Psoas muscle (tissue), 8 donors: ENCODE measurements around the gene PSMB7. TPM values are rescaled to one million over a fixed set of nuclear protein-coding genes. Genes with fewer than 3 reads are reported as not detected.

Experiments used
- ATAC-seq, 4 donors: fragments of 200-7000 bp; cut with Tn5 transposase; one replicate each; pipeline ENCODE4 v1.9.1; 2020; ENCODE audit warnings: moderate library complexity in 3 of 4, mild to moderate bottlenecking in 2 of 4
- DNase-seq, 2 donors: peaks; one replicate each; pipeline ENCODE4 v3.0.0-alpha.2; 2020
- H3K27ac ChIP-seq: fragments of 200-600 bp; one replicate; pipeline ENCODE4 v1.8.0; 2022
- H3K27me3 ChIP-seq, 3 donors: fragments of 200-600 bp in 1 of 3; one replicate each; pipeline versions ENCODE4 v1.6.1 to v1.8.0; 2013 to 2022; ENCODE audit warnings: low read length in 2 of 3, mild to moderate bottlenecking in 2 of 3, moderate library complexity in 1 of 3; ENCODE audit not compliant: insufficient read depth in 3 of 3
- H3K36me3 ChIP-seq, 2 donors: fragments of 200-600 bp in 1 of 2; one replicate each; pipeline versions ENCODE4 v1.6.1 to v1.8.0; 2013 to 2022; ENCODE audit warnings: low read depth in 1 of 2, mild to moderate bottlenecking in 1 of 2, moderate library complexity in 1 of 2; ENCODE audit not compliant: insufficient read depth in 1 of 2
- H3K4me1 ChIP-seq: fragments of 200-600 bp; one replicate; pipeline ENCODE4 v1.8.0; 2022
- H3K4me3 ChIP-seq: fragments of 200-600 bp; one replicate; pipeline ENCODE4 v1.8.0; 2022; ENCODE audit warnings: mild to moderate bottlenecking
- H3K9me3 ChIP-seq: fragments of 200-600 bp; one replicate; pipeline ENCODE4 v1.8.0; 2022
- WGBS, 3 donors: extraction: QIAGEN DNeasy Blood & Tissue Kit; methylation state at CpG; one replicate each; pipeline versions ENCODE4 v1.1.6 to v1.1.7; 2013; 5-methylcytosine and 5-hydroxymethylcytosine counted together
- intact Hi-C, 2 donors: fragments of 100-400 bp; cut with DNase I; formaldehyde crosslinking; loops; one replicate each; pipeline versions ENCODE4 v1.11.0 to v1.14.2; 2022
- polyA plus RNA-seq, 3 donors: library from polyadenylated mRNA; stranded (reverse); fragments of 200-250 nt; gene quantifications; one replicate each; pipeline ENCODE4 v1.2.3, GENCODE V29; 2013
- total RNA-seq, 4 donors: library from RNA; stranded (reverse); fragmentation: NEBNext Ultra II Directional in 2 of 4; extraction: Animal tissue kit (Norgen Biotek cat#: 25700) in 2 of 4; gene quantifications; one replicate each; pipeline versions ENCODE4 v1.2.1 to v1.2.4, GENCODE V29; 2021 to 2023
- TF ChIP-seq, protein P1 (sequence below): fragments of 200-600 bp; IDR thresholded peaks from one replicate; pipeline ENCODE4 v1.8.0; 2022; ENCODE audit warnings: antibody characterized with exemption
- donor health status: healthy with polysubstance abuse.
- donor health status: DM: no; HTN: no; CAD: no; lungs with moderate emphysema.
- donor health status: Bipolar disorder and iron deficiency.
- donor health status: healthy.
- donor health status: DM: yes; HTN: yes; CAD: no.
- donor health status: DM: no; HTN: no; CAD: no.
- donor health status: DM: no; HTN: no; CAD: no.
- donor health status: DM: yes; HTN: yes; CAD: no.

PSMB7 gene
- total and polyA plus RNA-seq, 7 donors: 144 to 421 (median 189) TPM

GRCh38 chr9:124441291-124441690, 26.0 kb upstream of the PSMB7 start:
- Histone ChIP-seq H3K27ac (no peak overlapping the region), H3K36me3 (no peaks in the 10 kb centered on the region), H3K9me3 (no peaks in the 10 kb centered on the region), H3K27me3 (peaks cover 0 to 21% (median 6%) of the 10 kb centered on the region in 3 donors), H3K4me1 (no peaks in the 10 kb centered on the region), H3K4me3 (no peak overlapping the region)
- intact Hi-C loops: no loop called here
- TF ChIP-seq, protein P1, sequence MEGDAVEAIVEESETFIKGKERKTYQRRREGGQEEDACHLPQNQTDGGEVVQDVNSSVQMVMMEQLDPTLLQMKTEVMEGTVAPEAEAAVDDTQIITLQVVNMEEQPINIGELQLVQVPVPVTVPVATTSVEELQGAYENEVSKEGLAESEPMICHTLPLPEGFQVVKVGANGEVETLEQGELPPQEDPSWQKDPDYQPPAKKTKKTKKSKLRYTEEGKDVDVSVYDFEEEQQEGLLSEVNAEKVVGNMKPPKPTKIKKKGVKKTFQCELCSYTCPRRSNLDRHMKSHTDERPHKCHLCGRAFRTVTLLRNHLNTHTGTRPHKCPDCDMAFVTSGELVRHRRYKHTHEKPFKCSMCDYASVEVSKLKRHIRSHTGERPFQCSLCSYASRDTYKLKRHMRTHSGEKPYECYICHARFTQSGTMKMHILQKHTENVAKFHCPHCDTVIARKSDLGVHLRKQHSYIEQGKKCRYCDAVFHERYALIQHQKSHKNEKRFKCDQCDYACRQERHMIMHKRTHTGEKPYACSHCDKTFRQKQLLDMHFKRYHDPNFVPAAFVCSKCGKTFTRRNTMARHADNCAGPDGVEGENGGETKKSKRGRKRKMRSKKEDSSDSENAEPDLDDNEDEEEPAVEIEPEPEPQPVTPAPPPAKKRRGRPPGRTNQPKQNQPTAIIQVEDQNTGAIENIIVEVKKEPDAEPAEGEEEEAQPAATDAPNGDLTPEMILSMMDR: no peak
- DNase-seq: no peak
- WGBS, 3 donors: 61 to 68% (median 61%) methylated on average over 16 of the region's 16 CpGs
- no peak for ATAC-seq

DNA sequence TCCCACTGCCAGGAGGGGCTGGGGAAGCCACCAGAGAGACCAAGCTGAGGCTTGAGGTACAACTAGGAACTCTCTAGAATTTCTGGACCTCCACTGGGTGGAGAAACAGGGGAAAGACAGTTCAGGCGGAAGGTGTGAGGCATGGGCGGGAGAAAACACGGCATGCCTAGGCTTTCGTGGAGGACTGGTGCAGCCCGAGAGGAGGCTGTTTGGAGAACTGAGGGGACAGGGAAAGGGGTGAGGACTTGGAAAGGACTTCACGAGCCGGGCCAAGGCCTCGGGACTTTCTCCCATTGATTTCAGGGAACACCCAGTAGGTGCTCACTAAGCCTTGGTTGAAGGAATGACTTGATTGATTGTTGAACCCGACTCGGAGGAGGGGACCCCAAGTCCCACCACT, 25.5 kb upstream of the PSMB7 start:
- no peak for DNase-seq
- intact Hi-C loops: no loop called here
- Histone ChIP-seq H3K27ac (no peak overlapping the region), H3K36me3 (no peaks in the 10 kb centered on the region), H3K4me1 (no peaks in the 10 kb centered on the region), H3K9me3 (no peaks in the 10 kb centered on the region), H3K27me3 (peaks cover 0 to 23% (median 6%) of the 10 kb centered on the region in 3 donors), H3K4me3 (no peak overlapping the region)
- 66 to 70% (median 68%) methylated on average over 8 to 10 of the region's 10 CpGs for WGBS, 3 donors
- no peak for ATAC-seq
- TF ChIP-seq, protein P1: no peak

DNA sequence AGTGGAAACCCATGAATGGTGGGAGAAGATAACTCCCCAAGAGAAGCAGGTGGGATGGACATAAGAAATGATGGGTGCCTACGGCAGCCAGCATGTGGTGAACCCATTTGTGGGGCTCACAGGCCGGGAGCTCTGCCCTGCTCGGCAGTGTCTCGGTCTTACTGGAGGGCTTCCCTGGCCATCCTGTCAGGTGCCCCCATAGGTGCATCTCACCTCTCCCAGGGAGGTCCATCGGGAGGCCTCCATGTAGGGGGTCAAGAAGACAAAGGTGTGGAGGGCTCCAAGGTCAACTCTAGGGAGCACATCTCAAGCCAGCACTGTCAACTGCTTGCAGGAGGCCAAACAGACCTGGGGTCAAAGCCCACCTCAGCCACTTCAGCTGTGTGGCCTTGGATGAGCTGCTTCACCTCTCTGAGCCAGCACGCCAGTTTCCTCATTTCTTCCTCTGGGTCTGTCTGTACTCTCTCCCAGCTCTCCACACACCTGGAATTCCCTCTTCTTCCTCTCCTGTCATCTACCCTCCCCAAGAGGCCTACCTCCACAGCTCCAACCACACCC, 24.5 kb upstream of the PSMB7 start:
- ATAC-seq (no peak), DNase-seq (no peak)
- H3K27ac ChIP-seq: no peak overlapping the region
- H3K36me3 ChIP-seq: no peaks in the 10 kb centered on the region
- 91 to 96% (median 92%) methylated on average over 6 of the region's 6 CpGs for WGBS, 3 donors
- no peaks in the 10 kb centered on the region for H3K9me3 ChIP-seq
- H3K4me3 ChIP-seq: no peak overlapping the region
- TF ChIP-seq, protein P1: no peak
- peaks cover 0 to 21% (median 6%) of the 10 kb centered on the region in 3 donors for H3K27me3 ChIP-seq
- no peaks in the 10 kb centered on the region for H3K4me1 ChIP-seq
- intact Hi-C loops: no loop called here

DNA sequence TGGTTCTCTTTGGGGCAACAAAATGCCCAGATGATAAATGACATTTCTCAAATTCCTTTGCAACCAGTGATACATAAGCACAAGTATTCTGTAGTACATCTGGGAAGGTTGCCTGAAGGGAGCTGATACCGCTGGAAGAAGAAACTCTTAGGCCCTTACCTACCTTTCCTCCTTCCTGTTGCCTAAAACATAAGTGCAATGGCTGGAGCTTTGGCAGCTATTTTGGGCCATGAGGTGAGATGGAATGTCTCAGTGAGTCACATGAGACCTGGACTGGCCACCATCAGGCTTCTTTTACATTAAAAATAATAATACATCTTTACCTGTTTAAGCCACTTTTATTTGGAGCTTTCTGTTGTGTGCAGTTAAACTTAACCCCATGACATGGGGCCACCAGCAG, 23.8 kb upstream of the PSMB7 start:
- Histone ChIP-seq H3K27ac (no peak overlapping the region), H3K9me3 (no peaks in the 10 kb centered on the region), H3K27me3 (peaks cover 0 to 21% (median 6%) of the 10 kb centered on the region in 3 donors), H3K4me1 (no peaks in the 10 kb centered on the region), H3K4me3 (no peak overlapping the region), H3K36me3 (no peaks in the 10 kb centered on the region)
- intact Hi-C loops: no loop called here
- 88 to 96% (median 92%) methylated on average over 1 of the region's 1 CpG for WGBS, 3 donors
- DNase-seq (no peak), ATAC-seq (no peak)
- TF ChIP-seq, protein P1: no peak

DNA sequence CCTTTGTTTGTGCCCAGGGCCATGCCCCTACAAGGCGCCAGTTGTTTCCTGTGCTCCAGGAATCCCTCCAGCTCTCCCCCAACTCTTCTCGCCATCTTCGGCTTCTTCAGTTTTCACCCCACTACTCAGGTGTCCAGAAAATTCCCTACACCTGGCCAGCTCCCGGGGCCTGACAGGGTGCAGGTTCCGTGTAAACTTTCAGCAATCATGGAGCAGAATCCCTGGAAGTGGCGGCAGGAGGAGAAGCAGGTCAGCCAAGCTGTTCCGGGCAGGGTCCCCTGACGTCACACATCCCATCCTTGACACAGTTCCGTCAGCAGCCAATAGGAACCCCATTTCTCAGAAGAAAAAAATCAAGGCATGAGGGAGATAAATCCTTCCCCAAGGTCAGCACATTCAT, 22.8 kb upstream of the PSMB7 start:
- 82 to 84% (median 82%) methylated on average over 9 of the region's 9 CpGs for WGBS, 3 donors
- no peak for DNase-seq
- TF ChIP-seq, protein P1: no peak
- Histone ChIP-seq H3K4me3 (no peak overlapping the region), H3K4me1 (no peaks in the 10 kb centered on the region), H3K9me3 (no peaks in the 10 kb centered on the region), H3K36me3 (no peaks in the 10 kb centered on the region), H3K27ac (no peak overlapping the region), H3K27me3 (peaks cover 0 to 21% (median 6%) of the 10 kb centered on the region in 3 donors)
- ATAC-seq: no peak
- intact Hi-C loops: no loop called here
